Activated naive CD8-positive, alpha-beta T cell treated with anti-CD3 and anti-CD28 coated beads, Interleukin-2, amount 10 ng/mL, durations not matched to agents 7 days and 5 days (primary cell): ENCODE results near the gene CHST11. TPM values are rescaled to one million over a fixed set of nuclear protein-coding genes. Genes with fewer than 3 reads are reported as not detected.

Experiments used
- ATAC-seq: fragments of 150-1000 bp; cut with Tn5 transposase; one replicate; pipeline ENCODE4 v1.10.0; 2021; ENCODE audit warnings: low read depth, moderate library complexity
- POLR2A ChIA-PET: fragments of 350-600 bp; sonication (Branson Sonifier 250); formaldehyde crosslinking; loops from one replicate; lab custom pipeline; 2021; ENCODE audit warnings: antibody characterized with exemption; lab: Charles Lee
- DNase-seq: peaks from one replicate; pipeline ENCODE4 v3.0.0; 2021
- H3K27ac Mint-ChIP-seq: one replicate; pipeline ENCODE4 v1.8.0; 2022; ENCODE audit warnings: mild to moderate bottlenecking, mixed read lengths
- H3K27me3 Mint-ChIP-seq: one replicate; pipeline ENCODE4 v1.8.0; 2022; ENCODE audit warnings: mild to moderate bottlenecking, moderate library complexity, mixed read lengths
- H3K36me3 Mint-ChIP-seq: one replicate; pipeline ENCODE4 v1.8.0; 2021; ENCODE audit warnings: mild to moderate bottlenecking, mixed read lengths
- H3K4me1 Mint-ChIP-seq: one replicate; pipeline ENCODE4 v1.8.0; 2021; ENCODE audit warnings: mixed read lengths
- H3K4me3 Mint-ChIP-seq: one replicate; pipeline ENCODE4 v1.8.0; 2022; ENCODE audit warnings: mild to moderate bottlenecking, moderate library complexity, mixed read lengths
- H3K9me3 Mint-ChIP-seq: one replicate; pipeline ENCODE4 v1.8.0; 2021; ENCODE audit warnings: mixed read lengths
- total RNA-seq, 2 experiments: library from RNA; stranded (reverse); gene quantifications; one replicate each; pipeline ENCODE4 v1.2.3, GENCODE V29; 2021

CHST11 gene
- total RNA-seq, 2 experiments from 2014 or later, result 64.9 to 72.9 TPM

- DNase-seq, result no peak
- peak; percentile 78 for ATAC-seq
- peak overlapping the region; percentile 66 for H3K27ac Mint-ChIP-seq
- peaks cover 4% of the 10 kb centered on the region for H3K36me3 Mint-ChIP-seq
- no peak overlapping the region for H3K4me3 Mint-ChIP-seq
- POLR2A ChIA-PET, result no interaction called here
- H3K4me1 Mint-ChIP-seq, result peaks cover 7% of the 10 kb centered on the region
- peaks cover 6% of the 10 kb centered on the region for H3K9me3 Mint-ChIP-seq
- H3K27me3 Mint-ChIP-seq, result peaks cover 3% of the 10 kb centered on the region
Measured at GRCh38 chr12:104420868-104421267, 35.9 kb upstream of the CHST11 start.

GRCh38 chr12:104421343-104421742, 35.4 kb upstream of the CHST11 start:
- H3K4me3 Mint-ChIP-seq, result no peak overlapping the region
- DNase-seq (no peak), ATAC-seq (peak; percentile 14)
- H3K27me3 Mint-ChIP-seq, result peaks cover 3% of the 10 kb centered on the region
- H3K27ac Mint-ChIP-seq, result peak overlapping the region; percentile 66
- H3K36me3 Mint-ChIP-seq, result peaks cover 4% of the 10 kb centered on the region
- H3K9me3 Mint-ChIP-seq, result peaks cover 6% of the 10 kb centered on the region
- POLR2A ChIA-PET, result no interaction called here
- peaks cover 7% of the 10 kb centered on the region for H3K4me1 Mint-ChIP-seq

GRCh38 chr12:104422441-104422840, 34.3 kb upstream of the CHST11 start:
- H3K4me1 Mint-ChIP-seq, result peaks cover 8% of the 10 kb centered on the region
- H3K27me3 Mint-ChIP-seq, result peaks cover 3% of the 10 kb centered on the region
- POLR2A ChIA-PET, result interaction anchor here (0.5 kb wide), 1 partner anchor 273 kb away, joined by 3 read pairs; no protein-coding TSS in a partner anchor
- H3K9me3 Mint-ChIP-seq, result peaks cover 7% of the 10 kb centered on the region
- no peak for ATAC-seq
- H3K27ac Mint-ChIP-seq, result no peak overlapping the region
- no peak for DNase-seq
- H3K36me3 Mint-ChIP-seq, result peaks cover 6% of the 10 kb centered on the region
- no peak overlapping the region for H3K4me3 Mint-ChIP-seq

- POLR2A ChIA-PET, result no interaction called here
- ATAC-seq, result no peak
- Mint-ChIP-seq H3K27me3 (peaks cover 3% of the 10 kb centered on the region), H3K27ac (no peak overlapping the region), H3K36me3 (peaks cover 6% of the 10 kb centered on the region), H3K4me3 (no peak overlapping the region), H3K4me1 (peaks cover 8% of the 10 kb centered on the region), H3K9me3 (peaks cover 7% of the 10 kb centered on the region)
- no peak for DNase-seq
Measured at GRCh38 chr12:104423273-104423672, 33.5 kb upstream of the CHST11 start.

GRCh38 chr12:104423809-104424208, 32.9 kb upstream of the CHST11 start:
- Mint-ChIP-seq H3K4me3 (no peak overlapping the region), H3K36me3 (peaks cover 6% of the 10 kb centered on the region), H3K27ac (no peak overlapping the region), H3K9me3 (peaks cover 7% of the 10 kb centered on the region), H3K4me1 (peaks cover 8% of the 10 kb centered on the region), H3K27me3 (peaks cover 3% of the 10 kb centered on the region)
- POLR2A ChIA-PET, result no interaction called here
- DNase-seq, result no peak
- ATAC-seq, result no peak

GRCh38 chr12:104424955-104425354, 31.8 kb upstream of the CHST11 start:
- peaks cover 3% of the 10 kb centered on the region for H3K27me3 Mint-ChIP-seq
- no peak for DNase-seq

GRCh38 chr12:104425614-104426013, 31.1 kb upstream of the CHST11 start:
- ATAC-seq (no peak), DNase-seq (no peak)
- Mint-ChIP-seq H3K4me1 (peaks cover 8% of the 10 kb centered on the region), H3K36me3 (peaks cover 6% of the 10 kb centered on the region), H3K27ac (no peak overlapping the region), H3K4me3 (no peak overlapping the region), H3K9me3 (peaks cover 7% of the 10 kb centered on the region), H3K27me3 (peaks cover 3% of the 10 kb centered on the region)
- POLR2A ChIA-PET, result no interaction called here

More at GRCh38 chr12:104424955-104425354, 31.8 kb upstream of the CHST11 start:
- ATAC-seq, result no peak
- peaks cover 7% of the 10 kb centered on the region for H3K9me3 Mint-ChIP-seq
- H3K4me1 Mint-ChIP-seq, result peaks cover 8% of the 10 kb centered on the region
- POLR2A ChIA-PET, result no interaction called here
- H3K27ac Mint-ChIP-seq, result no peak overlapping the region
- no peak overlapping the region for H3K4me3 Mint-ChIP-seq
- peaks cover 6% of the 10 kb centered on the region for H3K36me3 Mint-ChIP-seq

GRCh38 chr12:104426926-104427546, 29.7 kb upstream of the CHST11 start:
- peaks cover 4% of the 10 kb centered on the region for H3K36me3 Mint-ChIP-seq
- no peak for ATAC-seq
- H3K9me3 Mint-ChIP-seq, result peaks cover 5% of the 10 kb centered on the region
- peaks cover 1% of the 10 kb centered on the region for H3K4me1 Mint-ChIP-seq
- peaks cover 3% of the 10 kb centered on the region for H3K27me3 Mint-ChIP-seq
- no peak overlapping the region for H3K4me3 Mint-ChIP-seq
- POLR2A ChIA-PET, result no interaction called here
- no peak for DNase-seq
- H3K27ac Mint-ChIP-seq, result no peak overlapping the region

GRCh38 chr12:104427547-104427938, 29.2 kb upstream of the CHST11 start:
- peaks cover 4% of the 10 kb centered on the region for H3K36me3 Mint-ChIP-seq
- no peak for DNase-seq
- H3K4me1 Mint-ChIP-seq, result peaks cover 1% of the 10 kb centered on the region
- no peak overlapping the region for H3K4me3 Mint-ChIP-seq
- H3K9me3 Mint-ChIP-seq, result peaks cover 5% of the 10 kb centered on the region
- POLR2A ChIA-PET, result no interaction called here
- peaks cover 3% of the 10 kb centered on the region for H3K27me3 Mint-ChIP-seq
- H3K27ac Mint-ChIP-seq, result no peak overlapping the region
- no peak for ATAC-seq

- POLR2A ChIA-PET, result no interaction called here
- Mint-ChIP-seq H3K27ac (no peak overlapping the region), H3K27me3 (peaks cover 11% of the 10 kb centered on the region), H3K36me3 (no peaks in the 10 kb centered on the region), H3K9me3 (no peaks in the 10 kb centered on the region), H3K4me3 (no peak overlapping the region), H3K4me1 (peaks cover 3% of the 10 kb centered on the region)
- no peak for DNase-seq
- ATAC-seq, result no peak
Measured at GRCh38 chr12:104433061-104433460, 23.7 kb upstream of the CHST11 start.

- ATAC-seq (no peak), DNase-seq (no peak)
- Mint-ChIP-seq H3K4me1 (peaks cover 3% of the 10 kb centered on the region), H3K27ac (no peak overlapping the region), H3K27me3 (peaks cover 11% of the 10 kb centered on the region), H3K36me3 (no peaks in the 10 kb centered on the region), H3K9me3 (no peaks in the 10 kb centered on the region), H3K4me3 (no peak overlapping the region)
- POLR2A ChIA-PET, result no interaction called here
Measured at GRCh38 chr12:104434129-104434528, 22.6 kb upstream of the CHST11 start.

GRCh38 chr12:104435175-104435574, 21.6 kb upstream of the CHST11 start:
- peaks cover 11% of the 10 kb centered on the region for H3K27me3 Mint-ChIP-seq
- H3K4me3 Mint-ChIP-seq, result no peak overlapping the region
- no peak for DNase-seq
- POLR2A ChIA-PET, result no interaction called here
- no peaks in the 10 kb centered on the region for H3K36me3 Mint-ChIP-seq
- ATAC-seq, result no peak
- no peaks in the 10 kb centered on the region for H3K9me3 Mint-ChIP-seq
- H3K27ac Mint-ChIP-seq, result no peak overlapping the region
- peaks cover 3% of the 10 kb centered on the region for H3K4me1 Mint-ChIP-seq

GRCh38 chr12:104435765-104436164, 21.0 kb upstream of the CHST11 start:
- Mint-ChIP-seq H3K36me3 (no peaks in the 10 kb centered on the region), H3K27me3 (peaks cover 11% of the 10 kb centered on the region), H3K9me3 (no peaks in the 10 kb centered on the region), H3K27ac (no peak overlapping the region), H3K4me3 (no peak overlapping the region), H3K4me1 (peaks cover 3% of the 10 kb centered on the region)
- POLR2A ChIA-PET, result no interaction called here
- ATAC-seq, result no peak
- no peak for DNase-seq

- no peaks in the 10 kb centered on the region for H3K9me3 Mint-ChIP-seq
- H3K4me1 Mint-ChIP-seq, result peaks cover 3% of the 10 kb centered on the region
- H3K4me3 Mint-ChIP-seq, result no peak overlapping the region
- DNase-seq (no peak), ATAC-seq (no peak)
- H3K36me3 Mint-ChIP-seq, result no peaks in the 10 kb centered on the region
- H3K27ac Mint-ChIP-seq, result no peak overlapping the region
- POLR2A ChIA-PET, result no interaction called here
- peaks cover 11% of the 10 kb centered on the region for H3K27me3 Mint-ChIP-seq
Measured at GRCh38 chr12:104436790-104437189, 20.0 kb upstream of the CHST11 start.
